ENCODE results near the gene FOXE3.

FOXE3 gene

GRCh38 chr1:47417170-47418044 is 1.3 kb downstream of the FOXE3 start:
- no peak for DNase-seq (ENCODE audit: low read depth, low spot score)
- H3K4me3 ChIP-seq (ENCODE audit: low read length): peak overlapping the region; percentile 8; the same call in 1 of the 2 replicates
- no peaks in the 10 kb centered on the region for H3K4me1 ChIP-seq (ENCODE audit: control insufficient read depth, insufficient read depth, low read length)
- H3K9me3 ChIP-seq (ENCODE audit: control insufficient read depth, insufficient read depth, low read length): no peaks in the 10 kb centered on the region
- H3K27ac ChIP-seq (ENCODE audit: low read length): no peak overlapping the region
- peaks cover 64% of the 10 kb centered on the region for H3K27me3 ChIP-seq (ENCODE audit: control insufficient read depth, insufficient read depth, low read length)
- no peaks in the 10 kb centered on the region for H3K36me3 ChIP-seq (ENCODE audit: control insufficient read depth, insufficient read depth, low read length)
- no CpG with 5 or more reads among the region's 39 CpGs for WGBS (ENCODE audit: insufficient coverage, insufficient read length)

DNA sequence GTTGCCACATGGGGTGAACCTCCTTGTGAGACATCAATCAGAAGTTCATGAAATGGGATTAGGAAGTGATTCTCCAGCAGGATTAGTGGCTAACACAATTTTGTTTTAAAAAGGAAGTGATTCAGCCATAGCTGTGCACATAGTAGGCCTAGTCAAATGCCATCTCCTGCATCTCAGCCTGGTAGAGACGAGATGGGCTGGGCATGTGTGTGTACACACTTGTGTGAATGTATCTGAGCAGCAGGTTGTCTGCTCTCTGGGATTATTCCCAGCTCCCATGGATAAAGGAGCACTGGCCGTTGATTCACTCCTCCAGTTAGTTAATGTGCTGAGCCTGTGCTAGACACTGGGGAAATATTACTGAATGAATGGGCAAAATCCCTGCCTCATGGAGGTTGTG is 2.0 kb downstream of the FOXE3 start:
- Histone ChIP-seq H3K36me3 (ENCODE audit: control insufficient read depth, insufficient read depth, low read length) (no peaks in the 10 kb centered on the region), H3K9me3 (ENCODE audit: control insufficient read depth, insufficient read depth, low read length) (no peaks in the 10 kb centered on the region), H3K27me3 (ENCODE audit: control insufficient read depth, insufficient read depth, low read length) (peaks cover 62% of the 10 kb centered on the region), H3K4me1 (ENCODE audit: control insufficient read depth, insufficient read depth, low read length) (no peaks in the 10 kb centered on the region), H3K4me3 (ENCODE audit: low read length) (no peak overlapping the region), H3K27ac (ENCODE audit: low read length) (no peak overlapping the region)
- no peak for DNase-seq (ENCODE audit: low read depth, low spot score)
- no CpG with 5 or more reads among the region's 2 CpGs for WGBS (ENCODE audit: insufficient coverage, insufficient read length)

- H3K4me1 ChIP-seq (ENCODE audit: control insufficient read depth, insufficient read depth, low read length): no peaks in the 10 kb centered on the region
- DNase-seq (ENCODE audit: low read depth, low spot score): no peak
- H3K27ac ChIP-seq (ENCODE audit: low read length): no peak overlapping the region
- peaks cover 61% of the 10 kb centered on the region for H3K27me3 ChIP-seq (ENCODE audit: control insufficient read depth, insufficient read depth, low read length)
- no peak overlapping the region for H3K4me3 ChIP-seq (ENCODE audit: low read length)
- no CpG with 5 or more reads among the region's 6 CpGs for WGBS (ENCODE audit: insufficient coverage, insufficient read length)
- H3K9me3 ChIP-seq (ENCODE audit: control insufficient read depth, insufficient read depth, low read length): no peaks in the 10 kb centered on the region
- H3K36me3 ChIP-seq (ENCODE audit: control insufficient read depth, insufficient read depth, low read length): no peaks in the 10 kb centered on the region
Measured at GRCh38 chr1:47418681-47419325, 2.7 kb downstream of the FOXE3 start.

GRCh38 chr1:47420547-47420946 is 4.5 kb downstream of the FOXE3 start:
- no peaks in the 10 kb centered on the region for H3K4me1 ChIP-seq (ENCODE audit: control insufficient read depth, insufficient read depth, low read length)
- no peak overlapping the region for H3K27ac ChIP-seq (ENCODE audit: low read length)
- DNase-seq (ENCODE audit: low read depth, low spot score): no peak
- no peaks in the 10 kb centered on the region for H3K9me3 ChIP-seq (ENCODE audit: control insufficient read depth, insufficient read depth, low read length)
- WGBS (ENCODE audit: insufficient coverage, insufficient read length): 100% methylated on average over 4 of the region's 4 CpGs
- H3K27me3 ChIP-seq (ENCODE audit: control insufficient read depth, insufficient read depth, low read length): peaks cover 45% of the 10 kb centered on the region
- H3K36me3 ChIP-seq (ENCODE audit: control insufficient read depth, insufficient read depth, low read length): no peaks in the 10 kb centered on the region
- H3K4me3 ChIP-seq (ENCODE audit: low read length): no peak overlapping the region

- Histone ChIP-seq H3K36me3 (ENCODE audit: control insufficient read depth, insufficient read depth, low read length) (no peaks in the 10 kb centered on the region), H3K4me3 (ENCODE audit: low read length) (no peak overlapping the region), H3K9me3 (ENCODE audit: control insufficient read depth, insufficient read depth, low read length) (no peaks in the 10 kb centered on the region), H3K27ac (ENCODE audit: low read length) (no peak overlapping the region), H3K27me3 (ENCODE audit: control insufficient read depth, insufficient read depth, low read length) (peaks cover 30% of the 10 kb centered on the region), H3K4me1 (ENCODE audit: control insufficient read depth, insufficient read depth, low read length) (no peaks in the 10 kb centered on the region)
- WGBS (ENCODE audit: insufficient coverage, insufficient read length): no CpG with 5 or more reads among the region's 2 CpGs
- DNase-seq (ENCODE audit: low read depth, low spot score): no peak
Measured at GRCh38 chr1:47423872-47424271, 7.8 kb downstream of the FOXE3 start.

DNA sequence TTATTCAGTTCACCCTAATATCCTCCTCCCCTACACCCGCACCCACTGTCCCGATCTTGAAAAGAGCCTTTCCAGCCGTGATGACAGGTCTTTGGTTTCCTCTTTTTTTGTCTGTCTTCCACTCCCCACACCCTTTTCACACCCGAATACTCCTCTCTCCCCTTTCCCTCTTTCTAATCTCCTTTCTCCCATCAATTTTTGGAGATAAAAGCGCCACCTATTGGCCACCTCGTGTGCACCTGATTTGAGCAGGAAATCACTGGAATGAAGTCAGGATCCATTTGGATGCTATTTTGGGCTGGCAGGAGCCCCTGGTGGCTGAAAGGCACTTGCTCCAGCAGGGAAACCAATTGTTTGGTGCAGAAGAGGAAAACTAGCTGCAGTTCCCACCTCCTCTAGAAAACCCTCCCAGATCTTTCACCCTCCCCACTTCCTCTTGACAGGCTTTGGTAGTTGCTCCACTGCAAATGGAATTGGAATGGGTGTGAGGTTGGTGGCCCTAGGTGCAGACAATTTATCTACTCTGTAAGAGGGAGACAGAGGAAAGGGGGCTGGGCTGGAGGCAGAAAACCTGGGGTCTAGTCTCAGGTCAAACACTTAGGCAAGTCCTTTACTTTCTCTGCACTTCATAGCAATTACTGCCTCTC is 8.4 kb downstream of the FOXE3 start:
- Histone ChIP-seq H3K4me3 (ENCODE audit: low read length) (no peak overlapping the region), H3K36me3 (ENCODE audit: control insufficient read depth, insufficient read depth, low read length) (no peaks in the 10 kb centered on the region), H3K9me3 (ENCODE audit: control insufficient read depth, insufficient read depth, low read length) (no peaks in the 10 kb centered on the region), H3K4me1 (ENCODE audit: control insufficient read depth, insufficient read depth, low read length) (no peaks in the 10 kb centered on the region), H3K27ac (ENCODE audit: low read length) (no peak overlapping the region), H3K27me3 (ENCODE audit: control insufficient read depth, insufficient read depth, low read length) (peaks cover 29% of the 10 kb centered on the region)
- WGBS (ENCODE audit: insufficient coverage, insufficient read length): 100% methylated on average over 1 of the region's 6 CpGs
- no peak for DNase-seq (ENCODE audit: low read depth, low spot score)

DNA sequence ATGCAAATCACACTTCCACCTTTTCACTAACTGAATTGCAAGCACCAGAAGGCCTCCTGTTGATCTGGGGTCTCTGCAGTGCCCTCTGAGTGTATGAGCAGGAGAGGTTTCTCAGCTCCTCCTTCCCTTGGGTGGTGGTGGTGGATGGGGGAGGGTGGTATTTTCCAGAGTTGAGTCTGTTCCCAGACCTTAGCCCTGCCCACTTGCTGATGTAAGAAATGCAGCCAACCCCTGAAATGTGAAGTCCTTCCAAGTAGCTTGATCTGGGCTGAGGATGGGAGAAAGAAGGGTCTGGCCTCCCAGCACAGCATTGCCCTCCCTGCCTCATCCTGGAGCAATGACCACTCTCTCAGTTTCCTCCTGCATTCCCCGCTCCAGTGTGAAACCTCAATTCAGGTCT is 15.4 kb downstream of the FOXE3 start:
- WGBS (ENCODE audit: insufficient coverage, insufficient read length): no CpG with 5 or more reads among the region's 1 CpG
- peaks cover 70% of the 10 kb centered on the region for H3K27me3 ChIP-seq (ENCODE audit: control insufficient read depth, insufficient read depth, low read length)

DNA sequence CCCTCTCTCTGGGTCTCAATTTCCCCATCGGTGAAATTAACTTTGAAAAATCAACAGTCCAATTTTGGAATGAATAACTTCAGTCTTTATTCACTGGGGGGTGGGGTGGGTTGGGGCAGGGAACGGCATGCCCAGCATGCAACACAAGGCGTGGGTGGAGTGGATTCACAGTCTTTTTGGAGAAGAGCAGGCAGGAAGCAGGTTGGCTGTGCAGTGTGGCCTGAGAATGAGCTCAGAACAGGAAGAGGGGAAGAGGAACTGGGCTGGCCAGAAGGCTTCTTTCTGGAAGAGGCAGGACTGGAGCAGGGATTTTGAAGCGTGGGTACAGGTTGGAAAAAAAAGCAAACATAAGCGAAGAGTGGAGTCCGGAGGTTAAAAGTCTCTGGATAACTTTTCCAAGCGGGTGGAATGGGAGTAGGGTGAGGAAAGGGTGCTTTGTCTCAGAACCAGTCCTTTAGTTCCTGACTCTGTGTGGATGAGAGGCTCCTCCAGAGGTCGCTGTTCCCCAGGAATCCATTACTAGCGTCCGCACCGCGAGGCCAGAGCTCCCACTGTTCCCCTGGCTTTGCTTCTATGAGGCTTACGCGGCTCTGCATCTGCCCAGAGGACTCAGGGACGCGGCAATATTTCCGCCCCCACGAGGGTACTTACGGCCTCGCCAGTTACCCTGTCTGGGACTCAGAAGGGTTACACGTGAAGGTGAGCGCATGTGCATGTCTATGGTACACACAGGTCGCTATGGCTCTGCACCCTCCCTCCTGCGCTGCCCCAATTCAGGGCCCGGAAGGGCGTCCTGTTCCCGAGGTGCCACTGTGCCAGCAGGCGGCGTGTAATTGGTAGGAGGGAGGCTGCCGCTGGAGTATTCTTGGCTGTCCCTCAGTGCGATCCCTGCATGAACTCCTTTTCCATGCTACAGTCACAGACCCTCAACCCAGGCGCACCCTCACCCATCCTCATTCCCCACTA is 16.3 kb downstream of the FOXE3 start:
- peak overlapping the region; percentile 9; the same call in 1 of the 2 replicates for H3K4me3 ChIP-seq (ENCODE audit: low read length)
- peaks cover 75% of the 10 kb centered on the region for H3K27me3 ChIP-seq (ENCODE audit: control insufficient read depth, insufficient read depth, low read length)
- DNase-seq (ENCODE audit: low read depth, low spot score): no peak
- no peaks in the 10 kb centered on the region for H3K9me3 ChIP-seq (ENCODE audit: control insufficient read depth, insufficient read depth, low read length)
- no peak overlapping the region for H3K27ac ChIP-seq (ENCODE audit: low read length)
- H3K36me3 ChIP-seq (ENCODE audit: control insufficient read depth, insufficient read depth, low read length): no peaks in the 10 kb centered on the region
- WGBS (ENCODE audit: insufficient coverage, insufficient read length): no CpG with 5 or more reads among the region's 32 CpGs
- H3K4me1 ChIP-seq (ENCODE audit: control insufficient read depth, insufficient read depth, low read length): peaks cover 7% of the 10 kb centered on the region; the same call in 1 of the 2 replicates

More for the DNA sequence above, 15.4 kb downstream of the FOXE3 start:
- no peaks in the 10 kb centered on the region for H3K36me3 ChIP-seq (ENCODE audit: control insufficient read depth, insufficient read depth, low read length)
- no peak overlapping the region for H3K27ac ChIP-seq (ENCODE audit: low read length)
- no peaks in the 10 kb centered on the region for H3K9me3 ChIP-seq (ENCODE audit: control insufficient read depth, insufficient read depth, low read length)
- peaks cover 7% of the 10 kb centered on the region; the same call in 1 of the 2 replicates for H3K4me1 ChIP-seq (ENCODE audit: control insufficient read depth, insufficient read depth, low read length)
- DNase-seq (ENCODE audit: low read depth, low spot score): no peak
- H3K4me3 ChIP-seq (ENCODE audit: low read length): no peak overlapping the region

DNA sequence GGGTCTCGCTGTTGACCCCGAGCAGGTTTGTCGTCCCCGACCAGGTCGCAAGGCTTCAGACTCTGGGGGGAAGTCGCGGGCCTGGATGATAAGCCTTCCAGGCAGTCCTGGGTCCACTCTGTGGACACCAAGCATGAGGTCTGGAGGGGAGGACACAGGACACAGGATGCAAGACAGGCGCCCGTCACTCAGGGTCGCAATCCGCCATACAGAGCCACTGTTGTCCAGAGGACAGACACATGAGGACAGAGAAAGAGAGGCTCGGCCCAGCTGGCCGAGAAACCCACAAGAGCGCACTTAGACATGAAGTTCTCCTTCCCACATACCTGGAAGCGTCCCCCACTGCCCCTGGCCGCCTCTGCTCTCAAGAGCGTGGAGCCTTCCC is 16.9 kb downstream of the FOXE3 start:
- WGBS (ENCODE audit: insufficient coverage, insufficient read length): no CpG with 5 or more reads among the region's 17 CpGs
- no peak overlapping the region for H3K27ac ChIP-seq (ENCODE audit: low read length)
- no peak overlapping the region for H3K4me3 ChIP-seq (ENCODE audit: low read length)
- H3K27me3 ChIP-seq (ENCODE audit: control insufficient read depth, insufficient read depth, low read length): peaks cover 72% of the 10 kb centered on the region
- peaks cover 7% of the 10 kb centered on the region; the same call in 1 of the 2 replicates for H3K4me1 ChIP-seq (ENCODE audit: control insufficient read depth, insufficient read depth, low read length)
- no peak for DNase-seq (ENCODE audit: low read depth, low spot score)
- H3K36me3 ChIP-seq (ENCODE audit: control insufficient read depth, insufficient read depth, low read length): no peaks in the 10 kb centered on the region
- H3K9me3 ChIP-seq (ENCODE audit: control insufficient read depth, insufficient read depth, low read length): no peaks in the 10 kb centered on the region

Measured in iPS DF 6.9 (cell line).